ENCODE data around the gene SIGLEC7.

Gene SIGLEC7

GRCh38 chr19:51119611-51120010 is 22.5 kb upstream of the SIGLEC7 start:
- H3K27me3 ChIP-seq (replicated peaks) = no peaks in the 10 kb centered on the region
- no peak for DNase-seq
- no peak overlapping the region for H3K27ac ChIP-seq
- no peaks in the 10 kb centered on the region for H3K36me3 ChIP-seq (replicated peaks)
- in situ Hi-C loops (cut with HindIII; ENCODE audit: low pct_ligation_motif_present, low sequenced_read_pairs) = no loop called here
- no peak overlapping the region for H3K4me3 ChIP-seq (ENCODE audit: low read depth, low read length)
- no peak for TF ChIP-seq CTCF (IDR thresholded peaks at IDR 0.05; ENCODE audit: low read depth, low read length, missing control alignments)

DNA sequence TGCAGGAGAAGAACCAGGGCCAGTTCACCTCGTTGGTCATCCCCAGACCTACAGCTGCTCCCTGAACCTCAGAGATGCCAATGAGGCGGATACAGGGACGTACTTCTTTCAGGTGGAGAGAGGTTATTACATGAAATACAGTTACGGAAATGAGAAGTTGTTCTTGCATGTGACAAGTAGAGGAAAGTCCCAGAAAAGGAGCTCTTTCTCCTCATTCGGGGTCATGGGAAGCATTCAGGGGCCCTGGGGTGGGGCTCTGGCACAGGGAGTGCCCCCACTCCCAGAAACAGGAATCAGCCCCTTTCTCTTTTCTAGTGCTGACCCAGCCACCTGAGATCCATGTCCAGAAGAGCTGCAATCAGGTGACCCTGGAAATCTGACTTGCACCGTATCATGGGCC is 21.9 kb upstream of the SIGLEC7 start:
- H3K36me3 ChIP-seq (replicated peaks) = no peaks in the 10 kb centered on the region
- no peak overlapping the region for H3K4me3 ChIP-seq (ENCODE audit: low read depth, low read length)
- in situ Hi-C loops (cut with HindIII; ENCODE audit: low pct_ligation_motif_present, low sequenced_read_pairs) = no loop called here
- TF ChIP-seq CTCF (IDR thresholded peaks at IDR 0.05; ENCODE audit: low read depth, low read length, missing control alignments) = no peak
- DNase-seq = no peak
- H3K27me3 ChIP-seq (replicated peaks) = no peaks in the 10 kb centered on the region
- no peak overlapping the region for H3K27ac ChIP-seq

DNA sequence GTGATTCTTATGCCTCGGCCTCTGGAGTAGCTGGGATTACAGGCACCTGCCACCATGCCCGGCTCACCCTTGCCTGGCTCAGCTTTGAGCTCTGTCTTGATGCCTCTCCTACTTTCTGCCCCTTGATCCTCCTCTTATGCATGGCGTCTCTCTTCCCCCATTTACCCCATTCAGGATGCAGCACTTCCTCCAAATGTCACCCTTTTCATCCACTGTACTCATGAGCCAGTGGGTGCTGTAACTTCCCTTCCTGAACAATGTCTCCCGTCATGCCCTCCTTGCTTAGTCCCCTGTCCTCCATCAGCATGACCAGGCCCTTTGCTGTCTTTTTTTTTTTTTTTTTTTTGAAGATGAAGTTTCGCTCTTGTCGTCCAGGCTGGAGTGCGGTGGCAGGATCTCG is 20.8 kb upstream of the SIGLEC7 start:
- H3K36me3 ChIP-seq (replicated peaks) = no peaks in the 10 kb centered on the region
- in situ Hi-C loops (cut with HindIII; ENCODE audit: low pct_ligation_motif_present, low sequenced_read_pairs) = no loop called here
- no peak for TF ChIP-seq CTCF (IDR thresholded peaks at IDR 0.05; ENCODE audit: low read depth, low read length, missing control alignments)
- no peaks in the 10 kb centered on the region for H3K27me3 ChIP-seq (replicated peaks)
- no peak for DNase-seq
- H3K4me3 ChIP-seq (ENCODE audit: low read depth, low read length) = no peak overlapping the region
- H3K27ac ChIP-seq = no peak overlapping the region

DNA sequence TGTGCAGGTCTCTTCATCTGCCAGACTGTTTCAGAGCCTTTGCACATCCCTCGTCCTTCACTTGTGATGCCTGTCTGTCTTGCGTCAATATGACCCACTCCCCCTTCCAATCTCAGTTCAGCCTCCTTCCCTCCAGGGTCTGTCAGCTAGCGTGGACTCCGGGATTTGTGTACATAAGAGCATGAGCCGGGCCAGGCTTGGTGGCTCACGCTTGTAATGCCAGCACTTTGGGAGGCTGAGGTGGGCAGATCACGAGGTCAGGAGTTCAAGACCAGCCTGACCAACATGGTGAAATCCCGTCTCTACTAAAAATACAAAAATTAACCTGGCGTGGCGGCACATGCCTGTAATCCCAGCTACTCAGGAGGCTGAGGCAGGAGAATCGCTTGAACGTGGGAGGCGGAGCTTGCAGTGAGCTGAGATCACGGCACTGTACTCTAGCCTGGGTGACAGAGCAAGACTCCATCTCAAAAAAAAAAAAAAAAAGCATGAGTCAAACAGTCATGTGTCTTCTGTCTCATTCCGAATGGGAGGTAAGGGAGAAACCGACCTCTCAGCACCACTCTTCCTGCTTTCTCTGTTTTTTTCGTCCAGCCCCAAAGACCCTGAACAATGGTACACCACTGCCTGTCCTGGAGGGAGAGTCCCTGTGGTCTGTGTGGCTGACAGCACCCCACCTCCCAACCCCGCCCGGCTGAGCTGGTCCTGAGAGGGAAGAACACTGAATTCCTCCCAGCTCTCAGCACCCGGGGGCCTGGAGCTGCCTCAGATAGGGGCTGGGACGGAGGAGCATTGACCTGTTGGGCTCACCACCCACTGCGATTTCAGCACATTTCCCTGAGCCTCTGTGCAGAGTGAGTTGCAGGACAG is 19.8 kb upstream of the SIGLEC7 start:
- Histone ChIP-seq H3K4me3 (ENCODE audit: low read depth, low read length) (no peak overlapping the region), H3K27ac (peak overlapping the region; percentile 47), H3K36me3 (replicated peaks) (no peaks in the 10 kb centered on the region), H3K27me3 (replicated peaks) (no peaks in the 10 kb centered on the region)
- no peak for TF ChIP-seq CTCF (IDR thresholded peaks at IDR 0.05; ENCODE audit: low read depth, low read length, missing control alignments)
- in situ Hi-C loops (cut with HindIII; ENCODE audit: low pct_ligation_motif_present, low sequenced_read_pairs) = no loop called here
- peak; percentile 38 for DNase-seq

DNA sequence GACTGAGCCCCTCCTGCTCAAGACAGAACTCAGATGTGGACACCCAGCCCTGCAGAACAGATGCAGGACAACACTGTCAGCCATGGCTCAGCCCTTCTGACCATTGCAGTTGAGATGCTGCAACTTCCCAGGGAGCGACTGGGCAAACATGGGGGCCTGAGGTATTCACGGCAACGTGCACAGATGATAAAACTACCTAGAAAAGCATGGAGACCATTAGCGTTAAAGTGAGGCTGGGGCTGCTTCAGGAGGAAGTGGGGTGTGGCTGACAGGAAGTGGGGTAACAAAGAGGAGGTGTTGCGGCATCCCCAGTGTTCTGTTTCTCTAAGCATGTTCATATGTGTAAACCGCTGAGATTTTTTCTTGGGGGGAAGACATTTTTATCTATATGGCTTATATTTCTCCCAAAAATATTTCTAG is 18.7 kb upstream of the SIGLEC7 start:
- TF ChIP-seq CTCF (IDR thresholded peaks at IDR 0.05; ENCODE audit: low read depth, low read length, missing control alignments) = no peak
- no peak for DNase-seq
- Histone ChIP-seq H3K27ac (no peak overlapping the region), H3K36me3 (replicated peaks) (no peaks in the 10 kb centered on the region), H3K4me3 (ENCODE audit: low read depth, low read length) (no peak overlapping the region), H3K27me3 (replicated peaks) (no peaks in the 10 kb centered on the region)
- in situ Hi-C loops (cut with HindIII; ENCODE audit: low pct_ligation_motif_present, low sequenced_read_pairs) = no loop called here

DNA sequence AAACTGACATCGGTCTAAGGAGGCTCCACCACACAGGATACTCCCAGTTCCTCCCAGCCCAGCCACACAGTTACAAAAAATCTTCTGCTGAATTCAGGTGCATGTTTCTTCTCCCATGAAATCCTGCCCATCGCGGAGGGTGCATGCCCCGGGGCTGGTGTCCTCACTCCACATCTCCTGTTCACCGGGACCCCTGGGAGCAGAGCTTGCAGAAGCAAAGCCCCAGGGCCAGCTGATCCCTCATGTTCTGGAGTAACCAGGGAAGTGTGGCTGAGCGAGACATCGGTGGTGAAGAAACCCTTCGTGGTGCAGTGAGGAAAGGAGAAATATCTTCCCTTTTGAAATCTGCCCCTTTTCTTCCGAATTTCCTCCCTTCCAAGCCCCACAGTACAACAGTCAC is 18.3 kb upstream of the SIGLEC7 start:
- DNase-seq = no peak
- H3K27me3 ChIP-seq (replicated peaks) = no peaks in the 10 kb centered on the region
- H3K27ac ChIP-seq = no peak overlapping the region
- H3K36me3 ChIP-seq (replicated peaks) = no peaks in the 10 kb centered on the region
- no peak for TF ChIP-seq CTCF (IDR thresholded peaks at IDR 0.05; ENCODE audit: low read depth, low read length, missing control alignments)
- no peak overlapping the region for H3K4me3 ChIP-seq (ENCODE audit: low read depth, low read length)
- in situ Hi-C loops (cut with HindIII; ENCODE audit: low pct_ligation_motif_present, low sequenced_read_pairs) = no loop called here

All from brain microvascular endothelial cell (primary cell).